ENCODE measurements around the gene VWCE. TPM values are rescaled to one million over a fixed set of nuclear protein-coding genes. Genes with fewer than 3 reads are reported as not detected.

VWCE gene
- total RNA-seq, 2 experiments from 2014 or later: 0.79 to 5.5 TPM

DNA sequence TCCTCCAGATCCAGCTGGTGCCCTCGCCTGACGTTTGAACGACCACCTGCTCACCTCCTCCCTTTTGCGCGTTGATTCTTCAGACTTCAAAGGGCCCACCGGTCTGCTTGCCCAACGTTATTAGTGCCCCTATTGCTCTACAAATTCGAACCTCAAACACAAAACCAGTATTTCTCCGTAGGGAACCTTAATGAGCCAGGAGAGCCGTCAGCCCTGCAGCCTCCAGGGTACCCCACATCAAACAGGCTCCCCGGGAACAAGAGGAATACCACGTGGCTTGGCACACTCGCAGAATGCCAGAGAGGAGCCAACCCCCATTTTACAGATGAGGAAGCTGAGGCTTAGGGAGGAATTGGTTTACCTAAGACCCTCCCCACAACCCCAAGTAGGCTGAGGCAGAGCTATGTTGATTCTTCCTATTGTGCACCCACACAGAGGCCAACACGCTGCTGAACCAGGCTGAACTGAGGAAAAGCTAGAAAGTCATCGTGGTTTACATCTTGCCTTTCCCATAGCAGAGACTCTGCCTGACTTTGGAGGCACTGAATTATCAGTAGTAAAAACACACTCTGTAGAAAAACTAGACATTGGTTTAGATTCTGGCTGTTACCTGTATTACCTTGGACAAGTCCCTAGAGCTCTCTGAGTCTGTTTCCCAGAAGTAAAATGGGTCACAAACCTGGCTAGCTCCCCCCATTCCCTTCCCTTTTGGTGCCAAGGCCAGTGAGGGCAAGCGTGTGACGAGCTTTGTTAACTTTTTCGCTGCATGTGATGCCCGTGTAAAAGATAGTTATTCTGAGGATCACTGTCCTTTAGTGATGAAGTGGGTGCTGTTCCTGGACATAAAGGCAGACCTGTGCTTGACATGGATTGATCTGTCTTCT, 38.7 kb upstream of the VWCE start:
- intact Hi-C loops (cut with micrococcal nuclease; ENCODE audit: unreplicated experiment): loop anchor here (5.0 kb wide), 1 partner anchor 94 kb away; the partner anchor contains the start of gene CPSF7
- Histone ChIP-seq H3K36me3 (ENCODE audit: insufficient read depth, low read length) (peaks cover 36% of the 10 kb centered on the region), H3K4me2 (ENCODE audit: low read length) (peak overlapping the region; percentile 96), H3K4me1 (ENCODE audit: insufficient read depth, low read length, poor library complexity, severe bottlenecking) (peaks cover 44% of the 10 kb centered on the region), H3K79me2 (ENCODE audit: insufficient read depth, low read depth, low read length) (peaks cover 46% of the 10 kb centered on the region), H2AFZ (ENCODE audit: low read length) (peak overlapping the region; percentile 26; the same call in 1 of the 2 replicates), H4K20me1 (ENCODE audit: insufficient read depth, low read length) (peaks cover 11% of the 10 kb centered on the region), H3K9me2 (ENCODE audit: insufficient read depth, low read length) (no peaks in the 10 kb centered on the region), H3K27ac (ENCODE audit: low read depth, low read length, poor library complexity, severe bottlenecking) (peak overlapping the region; percentile 79), H3K4me3 (ENCODE audit: low read depth, low read length, poor library complexity, severe bottlenecking) (peak overlapping the region; percentile 98), H3K9me3 (ENCODE audit: low read length) (no peaks in the 10 kb centered on the region)
- BruUV-seq (replicated peaks): TSS peak; percentile 91
- ChIA-PET POLR2A (interaction anchor here (0.7 to 4.9 kb wide), 10 partner anchors 14 to 172 kb away, joined by 3 to 80 read pairs (median 6); partner anchors contain the start of genes CPSF7, CYB561A3, SDHAF2 and TMEM138), CTCF (ENCODE audit: unreplicated experiment) (interaction anchor here (0.7 to 2.5 kb wide), 3 partner anchors 27 to 52 kb away, joined by 3 to 9 read pairs (median 3); partner anchors contain the start of gene CYB561A3)
- TF ChIP-seq, protein P1, sequence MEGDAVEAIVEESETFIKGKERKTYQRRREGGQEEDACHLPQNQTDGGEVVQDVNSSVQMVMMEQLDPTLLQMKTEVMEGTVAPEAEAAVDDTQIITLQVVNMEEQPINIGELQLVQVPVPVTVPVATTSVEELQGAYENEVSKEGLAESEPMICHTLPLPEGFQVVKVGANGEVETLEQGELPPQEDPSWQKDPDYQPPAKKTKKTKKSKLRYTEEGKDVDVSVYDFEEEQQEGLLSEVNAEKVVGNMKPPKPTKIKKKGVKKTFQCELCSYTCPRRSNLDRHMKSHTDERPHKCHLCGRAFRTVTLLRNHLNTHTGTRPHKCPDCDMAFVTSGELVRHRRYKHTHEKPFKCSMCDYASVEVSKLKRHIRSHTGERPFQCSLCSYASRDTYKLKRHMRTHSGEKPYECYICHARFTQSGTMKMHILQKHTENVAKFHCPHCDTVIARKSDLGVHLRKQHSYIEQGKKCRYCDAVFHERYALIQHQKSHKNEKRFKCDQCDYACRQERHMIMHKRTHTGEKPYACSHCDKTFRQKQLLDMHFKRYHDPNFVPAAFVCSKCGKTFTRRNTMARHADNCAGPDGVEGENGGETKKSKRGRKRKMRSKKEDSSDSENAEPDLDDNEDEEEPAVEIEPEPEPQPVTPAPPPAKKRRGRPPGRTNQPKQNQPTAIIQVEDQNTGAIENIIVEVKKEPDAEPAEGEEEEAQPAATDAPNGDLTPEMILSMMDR (conservative IDR thresholded peaks at IDR 0.05; ENCODE audit: low read length): no peak
- TF ChIP-seq EZH2phosphoT487 (IDR thresholded peaks at IDR 0.05; ENCODE audit: borderline replicate concordance, low read depth, low read length): no peak
- DNase-seq (ENCODE audit: low spot score): peak; percentile 60

DNA sequence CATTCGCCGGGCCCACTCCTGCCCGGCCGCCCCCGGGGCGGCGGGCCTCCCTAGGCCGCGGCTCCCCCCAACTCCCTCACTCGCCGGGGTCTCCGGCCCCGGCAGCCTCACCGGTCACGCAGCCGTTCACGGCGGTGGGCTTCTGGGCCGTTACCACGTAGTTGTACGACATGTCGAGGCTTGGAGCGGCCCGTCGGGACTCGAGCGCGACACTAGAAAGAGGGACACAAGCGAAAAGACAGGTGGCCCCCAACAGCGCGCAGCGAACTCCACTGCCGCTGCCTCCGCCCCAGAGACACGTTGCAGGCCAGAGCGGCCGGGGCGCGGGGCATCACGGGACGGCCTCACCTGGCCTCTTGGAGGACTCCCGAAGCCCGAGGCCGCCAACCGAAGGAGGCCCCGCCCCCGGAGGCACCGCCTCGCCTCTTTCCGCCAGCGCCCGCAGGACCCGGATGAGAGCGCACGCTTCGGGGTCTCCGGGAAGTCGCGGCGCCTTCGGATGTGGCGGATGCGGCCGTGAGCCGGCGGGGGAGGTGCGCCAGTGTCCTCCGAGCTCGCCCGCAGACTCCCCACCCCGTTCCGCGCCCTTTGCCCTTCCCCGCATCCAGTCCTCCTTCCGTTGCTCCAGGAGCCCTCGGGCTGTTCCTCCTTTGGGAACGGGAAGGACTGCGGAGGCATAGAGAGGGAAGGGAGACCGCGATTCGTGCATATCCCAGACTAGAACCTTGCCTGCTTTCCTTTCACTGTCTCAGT, 37.9 kb upstream of the VWCE start, which contains the start of the genes DDB1 and TKFC:
DDB1 (minus strand) TSS at position 309 of the 753 bp plus-strand sequence; CDS start at position 172, 137 bp downstream.
TKFC (plus strand) TSS at position 432 of the 753 bp plus-strand sequence. CDS start 1,501 bp downstream, outside the sequence.
- no TSS peak for BruUV-seq (replicated peaks)
- Histone ChIP-seq H2AFZ (ENCODE audit: low read length) (peak within 1 kb of the TSS; percentile 63), H3K36me3 (ENCODE audit: insufficient read depth, low read length) (peaks cover 38% of the 10 kb centered on the region), H3K4me2 (ENCODE audit: low read length) (peak within 1 kb of the TSS; percentile 97), H3K4me3 (ENCODE audit: low read depth, low read length, poor library complexity, severe bottlenecking) (peak within 1 kb of the TSS; percentile 98), H3K79me2 (ENCODE audit: insufficient read depth, low read depth, low read length) (peaks cover 52% of the 10 kb centered on the region), H3K27ac (ENCODE audit: low read depth, low read length, poor library complexity, severe bottlenecking) (peak within 1 kb of the TSS; percentile 79), H3K9me3 (ENCODE audit: low read length) (no peaks in the 10 kb centered on the region), H3K4me1 (ENCODE audit: insufficient read depth, low read length, poor library complexity, severe bottlenecking) (peaks cover 44% of the 10 kb centered on the region), H3K9me2 (ENCODE audit: insufficient read depth, low read length) (no peaks in the 10 kb centered on the region), H4K20me1 (ENCODE audit: insufficient read depth, low read length) (peaks cover 11% of the 10 kb centered on the region)
- POLR2A ChIA-PET: interaction anchor here (1.0 to 4.9 kb wide), 5 partner anchors 23 to 97 kb away, joined by 5 to 80 read pairs (median 9); partner anchors contain the start of genes CPSF7, CYB561A3, SDHAF2 and TMEM138
- CTCF ChIA-PET (ENCODE audit: unreplicated experiment): interaction anchor here (2.5 kb wide), 1 partner anchor 52 kb away, joined by 9 read pairs; no protein-coding TSS in a partner anchor
- DNase-seq (ENCODE audit: low spot score): peak; percentile 96
- intact Hi-C loops (cut with micrococcal nuclease; ENCODE audit: unreplicated experiment): loop anchor here (5.0 kb wide), 1 partner anchor 94 kb away; the partner anchor contains the start of gene CPSF7
- TF ChIP-seq EZH2phosphoT487 (IDR thresholded peaks at IDR 0.05; ENCODE audit: borderline replicate concordance, low read depth, low read length): no peak
- TF ChIP-seq, protein P1 (conservative IDR thresholded peaks at IDR 0.05; ENCODE audit: low read length): no peak

All from OCI-LY7 (cell line).